A549 (cell line): Measurements from ENCODE around the gene LRRC75B. TPM values are rescaled to one million over a fixed set of nuclear protein-coding genes. Genes with fewer than 3 reads are reported as not detected.

ENCODE experiments used
- ATAC-seq, 2 experiments: fragments of 200-7000 bp in 1 of 2; fragments of >200 bp in 1 of 2; cut with Nextera tagmentation in 1 of 2; cut with Tn5 transposase in 1 of 2; 3 replicates each; pipeline versions ENCODE4 v1.8.0 to v1.9.1; 2018 to 2020; ENCODE audit warnings: mild to moderate bottlenecking in 1 of 2, moderate library complexity in 1 of 2
- CTCF ChIA-PET: fragments of 300-600 bp; sonication (Branson Sonifier 250); formaldehyde crosslinking; extraction: SDS; loops from one replicate; lab custom pipeline; 2021; ENCODE audit warnings: antibody characterized with exemption, inconsistent platforms; lab: Yijun Ruan, JAX
- POLR2A ChIA-PET: fragments of 350-600 bp; formaldehyde crosslinking; extraction: SDS; loops from one replicate; lab custom pipeline; 2021; ENCODE audit warnings: antibody characterized with exemption, inconsistent platforms; lab: Yijun Ruan, JAX
- DNase-seq, 2 experiments: peaks; one replicate each; pipeline versions ENCODE4 v3.0.0 to v3.0.0-alpha.2; 2011 to 2016; ENCODE audit warnings: low read depth in 1 of 2, low spot score in 1 of 2
- FAIRE-seq: peaks from 2 replicates; lab custom pipeline; 2011; peaks lifted over from hg19 to GRCh38; lab: Jason Lieb, UNC
- H3K27ac ChIP-seq, 2 experiments: fragments of >200 bp; sonication (Bioruptor Twin); formaldehyde crosslinking; 3 replicates each; pipeline ENCODE4 v1.5.1; 2016 to 2017
- H3K4me1 ChIP-seq: fragments of >200 bp; sonication (Bioruptor Twin); formaldehyde crosslinking; 3 replicates; pipeline ENCODE4 v1.6.1; 2016
- H3K4me2 ChIP-seq: fragments of >200 bp; sonication (Bioruptor Twin); formaldehyde crosslinking; 3 replicates; pipeline ENCODE4 v1.6.1; 2016
- H3K4me3 ChIP-seq: fragments of >200 bp; sonication (Bioruptor Twin); formaldehyde crosslinking; 3 replicates; pipeline ENCODE4 v1.5.1; 2016
- H3K9me3 ChIP-seq: fragments of >200 bp; sonication (Bioruptor Twin); formaldehyde crosslinking; 3 replicates; pipeline ENCODE4 v1.6.1; 2016
- CBX2 ChIP-seq: fragments of 200-600 bp; sonication (generic); IDR thresholded peaks from 2 replicates; pipeline ENCODE4 v1.6.1; 2016; ENCODE audit warnings: low read depth, mild to moderate bottlenecking, borderline replicate concordance
- CBX8 ChIP-seq: fragments of 200-600 bp; sonication (generic); IDR thresholded peaks from 2 replicates; pipeline ENCODE4 v1.6.1; 2016
- CHD2 ChIP-seq: fragments of 150-350 bp; IDR thresholded peaks from 2 replicates; pipeline ENCODE4 v1.6.1; 2014; ENCODE audit warnings: low read length; ENCODE audit not compliant: partially characterized antibody
- E2F6 ChIP-seq: IDR thresholded peaks from 2 replicates; pipeline ENCODE4 v1.6.1; 2012; ENCODE audit warnings: low read depth, borderline replicate concordance
- EHF ChIP-seq: fragments of 250-450 bp; sonication (Bioruptor Pico); IDR thresholded peaks from 2 replicates; pipeline ENCODE4 v1.5.0; 2020; ENCODE audit warnings: mild to moderate bottlenecking
- EHMT2 ChIP-seq: fragments of 200-600 bp; sonication (generic); IDR thresholded peaks from 2 replicates; pipeline ENCODE4 v1.6.1; 2016; ENCODE audit warnings: antibody characterized with exemption, low read depth, mild to moderate bottlenecking, moderate library complexity
- FOXS1 ChIP-seq: fragments of 250-450 bp; sonication (Bioruptor Pico); IDR thresholded peaks from 2 replicates; pipeline ENCODE4 v1.5.0; 2020; ENCODE audit warnings: mild to moderate bottlenecking, moderate library complexity
- HEYL ChIP-seq: fragments of 250-450 bp; sonication (Bioruptor Pico); IDR thresholded peaks from 2 replicates; pipeline ENCODE4 v1.8.0; 2021; ENCODE audit warnings: mild to moderate bottlenecking, moderate library complexity
- HOXB13 ChIP-seq: fragments of 250-450 bp; sonication (Bioruptor Pico); IDR thresholded peaks from 2 replicates; pipeline ENCODE4 v1.5.0; 2020; ENCODE audit warnings: low read depth, mild to moderate bottlenecking, moderate library complexity
- HOXB5 ChIP-seq: fragments of 250-450 bp; sonication (Bioruptor Pico); IDR thresholded peaks from 2 replicates; pipeline ENCODE4 v1.5.0; 2020; ENCODE audit warnings: mild to moderate bottlenecking, moderate library complexity
- KDM1A ChIP-seq: fragments of 200-600 bp; sonication (generic); IDR thresholded peaks from 2 replicates; pipeline ENCODE4 v1.6.1; 2016; ENCODE audit warnings: low read depth, mild to moderate bottlenecking
- KDM5A ChIP-seq: fragments of 200-600 bp; sonication (generic); IDR thresholded peaks from 2 replicates; pipeline ENCODE4 v1.6.1; 2016; ENCODE audit warnings: antibody characterized with exemption, mild to moderate bottlenecking
- MAFK ChIP-seq: fragments of 450-650 bp; IDR thresholded peaks from 2 replicates; pipeline ENCODE4 v1.6.1; 2014; ENCODE audit not compliant: partially characterized antibody
- MAX ChIP-seq: IDR thresholded peaks from 2 replicates; pipeline ENCODE4 v1.6.1; 2012
- MAZ ChIP-seq: fragments of 150-350 bp; IDR thresholded peaks from 2 replicates; pipeline ENCODE4 v1.6.1; 2014; ENCODE audit warnings: antibody characterized with exemption, low read depth, low read length, borderline replicate concordance
- MYC ChIP-seq: IDR thresholded peaks from 2 replicates; pipeline ENCODE4 v1.6.1; 2012; ENCODE audit warnings: mild to moderate bottlenecking, inconsistent platforms, low read length, improper control_type of control experiment, borderline replicate concordance
- NFE2L2 ChIP-seq: fragments of 150-350 bp; conservative IDR thresholded peaks from 2 replicates; pipeline ENCODE4 v1.6.1; 2014; ENCODE audit warnings: low read length
- NR3C1 ChIP-seq: fragments of >200 bp; sonication (Bioruptor Twin); formaldehyde crosslinking; IDR thresholded peaks from 3 replicates; pipeline ENCODE4 v1.6.1; 2017
- PBX3 ChIP-seq: IDR thresholded peaks from 2 replicates; pipeline ENCODE4 v1.6.1; 2012
- PHF8 ChIP-seq: fragments of 200-600 bp; sonication (generic); IDR thresholded peaks from 2 replicates; pipeline ENCODE4 v1.6.1; 2016; ENCODE audit warnings: low read depth, mild to moderate bottlenecking, antibody characterized with exemption, moderate library complexity, borderline replicate concordance
- POLR2AphosphoS2 ChIP-seq: conservative IDR thresholded peaks from 2 replicates; pipeline ENCODE4 v1.6.1; 2012; ENCODE audit warnings: low read length, improper control_type of control experiment, inconsistent platforms
- RAD21 ChIP-seq, 2 experiments: fragments of >200 bp in 1 of 2; sonication (Bioruptor Twin) in 1 of 2; formaldehyde crosslinking in 1 of 2; IDR thresholded peaks in 1 of 2; conservative IDR thresholded peaks in 1 of 2; 2 replicates in 1 of 2; 3 replicates in 1 of 2; pipeline ENCODE4 v1.6.1; 2012 to 2018; ENCODE audit warnings: inconsistent platforms in 1 of 2
- RNF2 ChIP-seq: fragments of 200-600 bp; sonication (generic); IDR thresholded peaks from 2 replicates; pipeline ENCODE4 v1.6.1; 2016; ENCODE audit warnings: low read depth, mild to moderate bottlenecking, antibody characterized with exemption, moderate library complexity, borderline replicate concordance
- SMC3 ChIP-seq: fragments of >200 bp; sonication (Bioruptor Twin); formaldehyde crosslinking; IDR thresholded peaks from 3 replicates; pipeline ENCODE4 v1.6.1; 2018; ENCODE audit warnings: inconsistent platforms
- TFCP2L1 ChIP-seq: fragments of 250-450 bp; sonication (Bioruptor Pico); IDR thresholded peaks from 2 replicates; pipeline ENCODE4 v1.5.0; 2021; ENCODE audit warnings: mild to moderate bottlenecking
- USF2 ChIP-seq: fragments of 450-650 bp; IDR thresholded peaks from 2 replicates; pipeline ENCODE4 v1.6.1; 2014; ENCODE audit warnings: antibody characterized with exemption
- ZFP36 ChIP-seq: fragments of 450-650 bp; IDR thresholded peaks from 2 replicates; pipeline ENCODE4 v1.6.1; 2014; ENCODE audit warnings: borderline replicate concordance; ENCODE audit not compliant: partially characterized antibody
- WGBS: methylation state at CpG from one replicate; pipeline ENCODE4 v1.1.6; 2017; ENCODE audit errors: missing lambda C conversion rate; 5-methylcytosine and 5-hydroxymethylcytosine counted together
- polyA plus RNA-seq, 4 experiments: library from polyadenylated mRNA; depleted of rRNA in 3 of 4; stranded (reverse); fragments of >200 nt; fragmentation: RNase III in 1 of 4; extraction: RNeasy Plus Mini Kit Qiagen cat#74134 plus additional on column Dnase treatment in 1 of 4; gene quantifications; 2 replicates in 3 of 4; 3 replicates in 1 of 4; pipeline ENCODE4 v1.2.3, GENCODE V29; 2011 to 2017
- TF ChIP-seq, protein P1 (sequence below): fragments of 150-350 bp; IDR thresholded peaks from 2 replicates; pipeline ENCODE4 v1.6.1; 2014; ENCODE audit warnings: low read depth, mild to moderate bottlenecking, low read length
- TF ChIP-seq, protein P2 (sequence below): fragments of >200 bp; sonication (Bioruptor Twin); formaldehyde crosslinking; IDR thresholded peaks from 3 replicates; pipeline ENCODE4 v1.5.1; 2016

The LRRC75B gene
- polyA plus RNA-seq, 2 of the 4 experiments (the other 2 are of a cell fraction), result 5.3 to 8.3 TPM

DNA sequence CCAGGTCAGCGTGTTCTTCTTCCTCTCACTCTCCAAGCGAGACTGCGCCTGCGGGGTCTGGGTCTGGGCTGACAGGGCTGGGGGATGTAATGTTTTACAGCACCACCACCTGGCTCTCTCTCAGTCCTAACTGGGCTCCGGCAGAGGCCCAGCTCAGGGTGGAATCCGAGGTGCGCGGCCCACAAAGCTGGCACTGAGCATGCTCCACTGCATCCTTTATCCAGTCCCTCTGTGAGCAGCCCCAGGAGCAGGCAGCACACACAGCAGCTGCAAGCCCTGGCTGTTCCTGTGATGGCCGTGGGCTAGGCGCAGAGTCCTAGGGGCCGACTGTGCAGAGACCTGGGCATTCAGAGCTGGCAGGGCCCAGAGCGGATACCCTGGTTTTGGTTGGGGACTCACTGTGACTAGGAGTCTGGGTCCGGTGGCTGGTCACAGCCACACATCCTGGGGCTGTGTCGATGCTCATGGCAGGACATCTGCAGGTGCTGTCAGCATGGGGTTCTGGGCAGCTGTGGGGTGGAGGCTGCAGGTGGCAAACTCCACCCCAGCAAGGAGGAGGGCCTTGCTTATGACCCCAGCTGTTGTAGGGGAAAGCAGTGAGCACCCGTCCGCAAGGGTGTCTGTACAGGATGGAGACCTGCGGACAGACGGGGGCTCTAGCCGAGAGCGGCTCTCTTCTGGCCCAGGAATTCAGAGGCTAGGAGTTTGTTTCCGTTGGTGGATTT, 4.0 kb downstream of the LRRC75B start:
- no peak for TF ChIP-seq PBX3
- TF ChIP-seq, protein P1, sequence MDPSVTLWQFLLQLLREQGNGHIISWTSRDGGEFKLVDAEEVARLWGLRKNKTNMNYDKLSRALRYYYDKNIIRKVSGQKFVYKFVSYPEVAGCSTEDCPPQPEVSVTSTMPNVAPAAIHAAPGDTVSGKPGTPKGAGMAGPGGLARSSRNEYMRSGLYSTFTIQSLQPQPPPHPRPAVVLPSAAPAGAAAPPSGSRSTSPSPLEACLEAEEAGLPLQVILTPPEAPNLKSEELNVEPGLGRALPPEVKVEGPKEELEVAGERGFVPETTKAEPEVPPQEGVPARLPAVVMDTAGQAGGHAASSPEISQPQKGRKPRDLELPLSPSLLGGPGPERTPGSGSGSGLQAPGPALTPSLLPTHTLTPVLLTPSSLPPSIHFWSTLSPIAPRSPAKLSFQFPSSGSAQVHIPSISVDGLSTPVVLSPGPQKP, result no peak
- no peak for TF ChIP-seq KDM1A
- TF ChIP-seq FOXS1 (CRISPR knock-in tag), result no peak
- TF ChIP-seq PHF8, result no peak
- TF ChIP-seq RAD21 (conservative IDR thresholded peaks at IDR 0.05 in 1 of 2, IDR thresholded peaks at IDR 0.05 in 1 of 2), result no peak
- TF ChIP-seq EHMT2, result no peak
- TF ChIP-seq SMC3, result no peak
- no peak for TF ChIP-seq CBX2
- no peak for TF ChIP-seq ZFP36
- no peak for TF ChIP-seq MAFK
- no peak for TF ChIP-seq MAZ
- ChIA-PET CTCF (interaction anchor here (1.8 kb wide), 1 partner anchor 12 kb away, joined by 6 read pairs; no protein-coding TSS in a partner anchor), POLR2A (no interaction called here)
- Histone ChIP-seq H3K9me3 (no peaks in the 10 kb centered on the region), H3K4me1 (peaks cover 12% of the 10 kb centered on the region), H3K27ac (no peak overlapping the region), H3K4me2 (no peak overlapping the region), H3K4me3 (no peak overlapping the region)
- no peak for ATAC-seq
- WGBS, result 93% methylated on average over 11 of the region's 21 CpGs
- FAIRE-seq, result no peak
- no peak for DNase-seq

- ChIA-PET CTCF (interaction anchor here (1.8 kb wide), 1 partner anchor 11 kb away, joined by 6 read pairs; no protein-coding TSS in a partner anchor), POLR2A (no interaction called here)
- Histone ChIP-seq H3K9me3 (no peaks in the 10 kb centered on the region), H3K27ac (no peak overlapping the region), H3K4me2 (no peak overlapping the region), H3K4me1 (peaks cover 7% of the 10 kb centered on the region), H3K4me3 (no peak overlapping the region)
- DNase-seq (no peak), FAIRE-seq (no peak), ATAC-seq (no peak)
- no peak for TF ChIP-seq USF2
- WGBS, result 79% methylated on average over 3 of the region's 13 CpGs
These were observed 4.5 kb downstream of the LRRC75B start for GRCh38 chr22:24588381-24588756.

DNA sequence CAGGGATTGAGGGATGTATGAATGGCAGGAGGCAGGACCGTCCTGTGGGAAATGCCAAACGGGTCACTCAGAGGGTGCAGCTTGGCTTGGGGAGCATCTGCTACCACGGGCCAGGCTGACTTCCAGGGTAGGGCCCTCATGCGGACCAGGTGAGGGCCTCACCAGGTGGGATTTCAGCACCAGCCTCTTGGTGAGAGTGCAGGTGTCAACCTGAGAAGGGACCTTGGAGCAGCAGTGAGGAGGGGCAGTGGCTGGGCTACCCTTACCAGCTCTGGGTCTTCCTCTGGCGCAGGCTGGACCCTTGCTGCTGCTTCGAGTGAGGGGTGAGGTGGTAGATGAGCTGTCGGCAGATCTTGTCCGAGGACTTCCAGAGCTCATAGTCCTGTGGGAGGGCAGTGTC, 4.9 kb downstream of the LRRC75B start:
- H3K4me1 ChIP-seq, result peaks cover 5% of the 10 kb centered on the region; the same call in 1 of the 3 replicates
- H3K9me3 ChIP-seq, result no peaks in the 10 kb centered on the region
- H3K4me3 ChIP-seq, result no peak overlapping the region
- DNase-seq (no peak), ATAC-seq (no peak), FAIRE-seq (no peak)
- CTCF ChIA-PET, result interaction anchor here (1.8 kb wide), 1 partner anchor 11 kb away, joined by 6 read pairs; no protein-coding TSS in a partner anchor
- H3K27ac ChIP-seq, result no peak overlapping the region
- 85% methylated on average over 7 of the region's 8 CpGs for WGBS
- no peak overlapping the region for H3K4me2 ChIP-seq
- POLR2A ChIA-PET, result no interaction called here
- TF ChIP-seq NFE2L2 (no peak), TFCP2L1 (CRISPR knock-in tag) (no peak), NR3C1 (no peak), E2F6 (no peak), CBX8 (no peak), MYC (no peak), HOXB5 (no peak), MAX (no peak), KDM5A (no peak), POLR2AphosphoS2 (no peak), RNF2 (no peak), SMC3 (no peak), HEYL (CRISPR knock-in tag) (no peak), HOXB13 (CRISPR knock-in tag) (no peak), CHD2 (no peak), EHF (CRISPR knock-in tag) (no peak)
- TF ChIP-seq, protein P2, sequence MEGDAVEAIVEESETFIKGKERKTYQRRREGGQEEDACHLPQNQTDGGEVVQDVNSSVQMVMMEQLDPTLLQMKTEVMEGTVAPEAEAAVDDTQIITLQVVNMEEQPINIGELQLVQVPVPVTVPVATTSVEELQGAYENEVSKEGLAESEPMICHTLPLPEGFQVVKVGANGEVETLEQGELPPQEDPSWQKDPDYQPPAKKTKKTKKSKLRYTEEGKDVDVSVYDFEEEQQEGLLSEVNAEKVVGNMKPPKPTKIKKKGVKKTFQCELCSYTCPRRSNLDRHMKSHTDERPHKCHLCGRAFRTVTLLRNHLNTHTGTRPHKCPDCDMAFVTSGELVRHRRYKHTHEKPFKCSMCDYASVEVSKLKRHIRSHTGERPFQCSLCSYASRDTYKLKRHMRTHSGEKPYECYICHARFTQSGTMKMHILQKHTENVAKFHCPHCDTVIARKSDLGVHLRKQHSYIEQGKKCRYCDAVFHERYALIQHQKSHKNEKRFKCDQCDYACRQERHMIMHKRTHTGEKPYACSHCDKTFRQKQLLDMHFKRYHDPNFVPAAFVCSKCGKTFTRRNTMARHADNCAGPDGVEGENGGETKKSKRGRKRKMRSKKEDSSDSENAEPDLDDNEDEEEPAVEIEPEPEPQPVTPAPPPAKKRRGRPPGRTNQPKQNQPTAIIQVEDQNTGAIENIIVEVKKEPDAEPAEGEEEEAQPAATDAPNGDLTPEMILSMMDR, result no peak
